ENCODE results near the gene TMEM143. TPM values are rescaled to one million over a fixed set of nuclear protein-coding genes. Genes with fewer than 3 reads are reported as not detected.

Gene TMEM143
- total RNA-seq, 1 experiment from 2014 or later = 15.2 TPM

DNA sequence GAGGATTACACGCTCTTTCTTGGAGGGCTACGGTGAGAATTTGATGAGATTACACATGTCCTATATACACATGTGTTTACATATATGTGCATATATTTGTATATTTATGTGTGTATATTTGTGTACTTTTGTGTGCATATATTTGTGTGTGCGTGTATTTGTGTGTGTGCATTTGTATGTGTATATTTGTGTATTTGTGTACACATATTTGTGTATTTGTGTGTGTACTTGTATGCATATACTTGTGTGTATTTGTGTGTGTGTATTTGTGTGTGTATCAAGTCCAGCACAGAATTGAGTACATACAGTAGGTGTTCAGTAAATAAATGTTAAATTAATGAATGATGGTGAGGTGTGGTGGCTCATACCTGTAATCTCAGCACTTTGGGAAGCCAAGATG is 1.8 kb downstream of the TMEM143 start:
- H3K36me3 Mint-ChIP-seq (ENCODE audit: insufficient read depth in 1 of 3, low read depth in 3 of 3) = peaks cover 2 to 24% (median 11%) of the 10 kb centered on the region in 3 experiments; a peak in 6 of 7 replicates
- Histone ChIP-seq H3K4me1 (ENCODE audit: insufficient read depth, low read length) (no peaks in the 10 kb centered on the region; the same call in 1 of the 2 replicates), H3K18ac (ENCODE audit: insufficient read length, low read depth, low read length) (no peak overlapping the region), H4K8ac (replicated peaks; ENCODE audit: insufficient read length, low read depth, low read length) (no peak overlapping the region), H2BK5ac (ENCODE audit: insufficient read length, low read length) (no peak overlapping the region), H2AK5ac (ENCODE audit: insufficient read length, low read length) (no peak overlapping the region), H4K20me1 (ENCODE audit: control insufficient read depth, insufficient read depth, insufficient read length) (no peaks in the 10 kb centered on the region), H3T11ph (ENCODE audit: low read length) (no peak overlapping the region), H3K56ac (ENCODE audit: insufficient read length, low read depth, low read length) (no peak overlapping the region), H3K79me2 (ENCODE audit: insufficient read depth, low read length) (no peaks in the 10 kb centered on the region), H4K91ac (ENCODE audit: insufficient read length, low read depth, low read length) (no peak overlapping the region), H3K4ac (ENCODE audit: low read depth, low read length) (no peak overlapping the region), H3K79me1 (ENCODE audit: insufficient read depth, low read depth, low read length, poor library complexity, severe bottlenecking) (no peaks in the 10 kb centered on the region), H3K27me3 (ENCODE audit: insufficient read depth, low read length) (no peaks in the 10 kb centered on the region; the same call in 1 of the 2 replicates), H3K23ac (ENCODE audit: insufficient read length, low read depth, low read length) (no peak overlapping the region), H4K5ac (ENCODE audit: insufficient read length, low read depth, low read length) (no peak overlapping the region), H2AFZ (ENCODE audit: low read length) (no peak overlapping the region), H3K23me2 (ENCODE audit: insufficient read length, low read depth, low read length, poor library complexity, severe bottlenecking) (peaks cover 5% of the 10 kb centered on the region), H3K4me2 (ENCODE audit: insufficient read depth, insufficient read length, low read length) (no peak overlapping the region), H3K9me3 (ENCODE audit: control insufficient read depth, low read depth, low read length) (no peaks in the 10 kb centered on the region), H2BK12ac (ENCODE audit: insufficient read length, low read depth, low read length) (no peak overlapping the region), H3K14ac (ENCODE audit: insufficient read depth, low read length) (no peak overlapping the region), H2BK20ac (ENCODE audit: low read depth, low read length, poor library complexity, severe bottlenecking) (no peak overlapping the region), H3K9ac (ENCODE audit: extremely low read depth, insufficient read length, low read length) (no peak overlapping the region), H2BK120ac (ENCODE audit: low read depth, low read length, poor library complexity, severe bottlenecking) (no peak overlapping the region), H2BK15ac (ENCODE audit: low read depth, low read length) (no peak overlapping the region), H3K27ac (ENCODE audit: insufficient read length, low read depth, low read length) (no peak overlapping the region)
- H3K9me3 Mint-ChIP-seq = no peaks in the 10 kb centered on the region
- WGBS (ENCODE audit: extremely low coverage, insufficient read length, low lambda C conversion rate) = no CpG with 5 or more reads among the region's 3 CpGs
- H3K4me3 Mint-ChIP-seq = no peak overlapping the region; a peak in 1 of 5 replicates
- no peak for DNase-seq
- no peak overlapping the region for H3K27ac Mint-ChIP-seq
- TF ChIP-seq, protein P1, sequence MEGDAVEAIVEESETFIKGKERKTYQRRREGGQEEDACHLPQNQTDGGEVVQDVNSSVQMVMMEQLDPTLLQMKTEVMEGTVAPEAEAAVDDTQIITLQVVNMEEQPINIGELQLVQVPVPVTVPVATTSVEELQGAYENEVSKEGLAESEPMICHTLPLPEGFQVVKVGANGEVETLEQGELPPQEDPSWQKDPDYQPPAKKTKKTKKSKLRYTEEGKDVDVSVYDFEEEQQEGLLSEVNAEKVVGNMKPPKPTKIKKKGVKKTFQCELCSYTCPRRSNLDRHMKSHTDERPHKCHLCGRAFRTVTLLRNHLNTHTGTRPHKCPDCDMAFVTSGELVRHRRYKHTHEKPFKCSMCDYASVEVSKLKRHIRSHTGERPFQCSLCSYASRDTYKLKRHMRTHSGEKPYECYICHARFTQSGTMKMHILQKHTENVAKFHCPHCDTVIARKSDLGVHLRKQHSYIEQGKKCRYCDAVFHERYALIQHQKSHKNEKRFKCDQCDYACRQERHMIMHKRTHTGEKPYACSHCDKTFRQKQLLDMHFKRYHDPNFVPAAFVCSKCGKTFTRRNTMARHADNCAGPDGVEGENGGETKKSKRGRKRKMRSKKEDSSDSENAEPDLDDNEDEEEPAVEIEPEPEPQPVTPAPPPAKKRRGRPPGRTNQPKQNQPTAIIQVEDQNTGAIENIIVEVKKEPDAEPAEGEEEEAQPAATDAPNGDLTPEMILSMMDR (conservative IDR thresholded peaks at IDR 0.05) = no peak
- H3K4me1 Mint-ChIP-seq = peaks cover 2 to 10% of the 10 kb centered on the region in 2 experiments; a peak in 2 of 4 replicates
- peaks cover 1% of the 10 kb centered on the region for H3K27me3 Mint-ChIP-seq (ENCODE audit: low read depth)
